Activated T-cell treated with anti-CD3 and anti-CD28 coated beads, Interleukin-2, amount 50 U/mL, for 1 hour (primary cell): ENCODE data around the gene ASS1.
"Not testable (repeated sequence)": the region's sequence is repeated elsewhere in the genome, so short reads cannot be mapped to it uniquely, and the experiment has no call there.

ENCODE experiments used
- DNase-seq: peaks from one replicate; pipeline ENCODE4 v3.0.0-alpha.2; 2020

ASS1 gene

DNA sequence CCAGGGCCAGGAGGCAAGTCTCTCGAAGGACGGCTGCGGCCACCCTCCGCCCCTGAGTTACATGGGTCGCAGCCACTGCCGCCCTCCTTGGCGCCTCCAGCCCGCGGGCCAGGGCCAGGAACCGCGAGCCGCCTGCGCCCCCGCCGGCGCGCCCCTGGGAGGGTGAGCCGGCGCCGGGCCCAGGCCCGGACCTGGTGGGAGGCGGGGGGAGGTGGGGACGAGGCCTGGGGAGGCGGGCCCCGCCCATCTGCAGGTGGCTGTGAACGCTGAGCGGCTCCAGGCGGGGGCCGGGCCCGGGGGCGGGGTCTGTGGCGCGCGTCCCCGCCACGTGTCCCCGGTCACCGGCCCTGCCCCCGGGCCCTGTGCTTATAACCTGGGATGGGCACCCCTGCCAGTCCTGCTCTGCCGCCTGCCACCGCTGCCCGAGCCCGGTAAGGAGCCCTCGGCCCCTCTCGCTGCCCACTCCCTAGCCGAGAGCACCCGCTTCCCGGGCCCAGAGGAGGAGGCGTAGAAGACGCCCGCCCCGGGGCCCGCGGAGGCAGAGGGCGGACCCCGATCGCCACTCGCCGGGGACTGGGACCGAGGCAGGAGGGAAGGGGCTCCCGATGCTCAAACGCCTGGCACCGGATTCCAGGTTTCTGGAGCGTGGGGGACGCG is at the start of gene ASS1:
TSS of gene ASS1 (plus strand) at position 397 of the 657 bp plus-strand sequence. CDS start 7,268 bp downstream, outside the sequence.
- peak; percentile 45 for DNase-seq

DNA sequence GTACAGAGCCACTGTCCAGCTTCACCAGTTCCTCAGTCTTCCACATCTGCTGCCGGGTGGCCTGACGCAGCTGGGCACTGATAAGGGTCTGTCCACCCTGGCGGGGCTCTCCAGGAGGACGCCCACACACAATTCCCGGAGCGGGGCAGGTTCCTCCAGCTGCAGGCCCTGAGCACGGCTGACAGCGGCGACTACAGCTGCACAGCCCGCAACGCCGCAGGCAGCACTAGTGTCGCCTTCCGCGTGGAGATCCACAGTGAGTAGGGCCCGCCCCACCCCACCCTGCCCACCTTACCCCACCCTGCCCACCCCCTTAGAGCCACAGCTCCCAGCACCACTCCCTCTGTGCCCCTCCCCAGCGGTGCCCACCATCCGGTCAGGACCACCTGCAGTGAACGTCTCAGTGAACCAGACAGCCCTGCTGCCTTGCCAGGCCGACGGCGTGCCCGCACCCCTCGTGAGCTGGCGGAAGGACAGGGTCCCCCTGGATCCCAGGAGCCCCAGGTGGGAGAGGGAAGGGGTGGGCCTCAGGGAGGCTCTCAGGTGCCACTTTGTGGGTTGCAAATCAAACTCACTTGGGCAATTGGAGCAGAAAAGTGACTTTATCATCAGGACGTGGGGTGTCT is 48.8 kb upstream of the ASS1 start:
- DNase-seq, result no peak

DNA sequence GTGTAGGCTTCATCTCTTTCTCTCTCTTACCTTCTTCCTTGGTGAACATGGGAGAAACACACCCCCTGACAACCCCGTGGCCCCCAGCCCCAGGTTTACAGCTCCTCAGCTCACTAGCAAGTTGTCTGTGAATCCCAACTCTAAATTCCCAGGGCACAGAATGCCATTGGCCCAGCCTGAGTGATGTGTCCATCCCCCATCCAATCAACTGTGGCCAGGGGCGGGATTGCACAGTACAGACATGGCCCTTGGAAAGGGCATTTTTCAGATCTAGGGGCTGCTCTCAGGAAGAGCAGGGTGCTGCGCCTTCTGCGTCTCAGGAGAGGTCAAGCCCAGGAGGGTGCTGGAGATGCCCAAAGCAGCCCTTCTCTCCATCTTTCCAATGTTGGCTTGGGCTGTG is 48.2 kb upstream of the ASS1 start:
- no peak for DNase-seq

DNA sequence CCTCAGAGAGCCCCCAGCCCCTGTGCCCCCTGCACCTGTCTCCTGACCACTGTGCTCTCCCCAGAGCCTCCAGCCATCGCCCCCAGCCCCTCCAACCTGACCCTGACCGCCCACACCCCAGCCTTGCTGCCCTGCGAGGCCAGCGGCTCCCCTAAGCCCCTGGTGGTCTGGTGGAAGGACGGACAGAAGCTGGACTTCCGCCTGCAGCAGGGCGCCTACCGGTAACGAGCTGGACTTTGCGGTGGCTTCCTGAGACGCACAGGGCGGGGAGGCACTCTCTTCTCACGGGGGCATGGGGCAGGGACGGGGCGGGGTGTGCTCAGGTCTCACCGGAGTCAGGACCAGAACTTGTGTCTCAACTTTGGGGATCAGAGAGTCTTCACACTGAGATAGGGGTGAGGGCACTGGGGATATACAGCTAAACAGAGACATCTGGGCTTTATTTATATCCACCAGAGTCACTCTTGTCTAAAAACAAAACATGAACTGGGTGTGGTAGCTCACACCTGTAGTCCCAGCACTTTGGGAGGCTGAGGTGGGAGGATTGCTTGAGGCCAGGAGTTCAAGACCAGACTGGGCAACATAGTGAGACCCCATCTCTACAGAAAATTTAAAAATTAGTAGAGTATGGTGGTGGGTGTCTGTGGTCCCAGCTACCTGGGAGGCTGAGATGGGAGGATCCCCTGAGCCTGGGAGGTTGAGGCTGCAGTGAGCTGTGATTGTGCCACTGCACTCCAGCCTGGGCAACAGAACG is 46.1 kb upstream of the ASS1 start:
- no peak for DNase-seq

DNA sequence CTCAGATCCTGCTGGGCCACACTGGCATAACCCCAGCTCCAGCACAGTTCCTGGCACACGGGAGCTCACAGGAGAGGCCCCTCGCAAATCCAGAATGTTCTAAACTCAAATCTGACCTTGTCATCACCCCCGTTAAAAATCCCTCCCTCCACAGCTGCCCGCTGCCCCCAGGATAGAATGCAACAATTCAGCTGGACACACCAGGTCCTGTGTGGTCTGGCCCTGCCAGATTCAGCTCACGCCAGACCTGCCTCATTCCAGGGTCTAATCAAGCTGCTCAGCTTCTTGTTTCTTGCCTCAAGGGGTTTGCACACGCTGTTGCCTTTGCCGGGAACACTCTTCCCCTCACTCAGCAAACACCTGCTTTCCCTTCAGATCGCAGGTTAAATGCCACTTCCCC is 45.0 kb upstream of the ASS1 start:
- DNase-seq, result no peak

DNA sequence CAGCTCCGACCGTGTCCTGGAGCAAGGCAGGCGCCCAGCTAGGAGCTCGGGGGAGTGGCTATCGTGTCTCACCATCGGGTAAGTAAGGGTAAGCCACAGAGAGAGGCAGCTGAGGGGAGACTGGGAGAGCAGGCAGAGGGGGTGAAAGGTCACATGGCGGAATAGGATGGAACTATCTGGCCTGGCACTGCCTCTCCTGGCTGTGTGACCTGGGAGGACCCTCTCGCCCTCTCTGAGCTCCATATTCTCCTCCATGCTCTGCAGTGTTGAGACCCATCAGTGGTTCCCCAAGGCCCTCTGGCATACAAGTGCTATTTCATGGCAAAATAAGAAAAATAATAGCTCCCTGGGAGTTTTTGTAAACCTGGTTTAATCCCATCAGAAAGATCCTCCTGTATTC is 43.9 kb upstream of the ASS1 start:
- DNase-seq, result no peak

DNA sequence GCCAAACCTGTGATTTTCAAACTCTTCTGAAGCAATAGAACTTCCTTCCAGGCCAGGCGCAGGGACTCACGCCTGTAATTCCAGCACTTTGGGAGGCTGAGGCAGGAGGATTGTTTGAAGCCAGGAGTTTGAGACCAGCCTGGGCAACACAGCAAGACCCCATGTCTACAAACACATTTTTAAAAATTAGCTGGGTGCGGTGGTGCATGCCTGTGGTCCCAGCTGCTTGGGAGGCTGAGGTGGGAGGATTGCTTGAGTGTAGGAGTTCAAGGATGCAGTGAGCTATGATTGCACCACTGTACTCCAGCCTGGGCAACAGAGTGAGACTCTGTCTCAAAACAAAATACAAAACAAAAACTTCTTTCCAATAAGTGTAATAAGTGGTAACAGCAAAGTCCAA is 43.0 kb upstream of the ASS1 start:
- DNase-seq, result not testable (repeated sequence)

DNA sequence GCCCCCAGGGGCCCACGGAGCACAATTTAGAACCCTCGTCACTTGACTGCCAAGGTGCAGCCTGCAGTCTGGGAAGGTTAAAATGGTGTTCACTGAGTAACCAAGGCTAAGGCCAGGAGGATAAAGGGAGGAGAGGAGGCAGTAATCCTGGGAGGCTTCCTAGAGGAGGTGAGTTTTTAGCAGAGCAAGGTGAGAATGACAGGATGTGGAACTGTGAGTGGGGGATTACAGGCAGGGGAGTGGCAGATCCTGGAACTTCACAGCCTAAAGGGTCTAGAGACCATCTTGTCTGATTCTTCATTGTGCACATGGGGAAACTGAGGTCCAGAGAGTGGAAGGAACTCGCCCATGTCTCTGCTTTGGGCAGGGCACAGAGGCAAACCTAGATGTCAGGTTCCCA is 42.5 kb upstream of the ASS1 start:
- DNase-seq, result no peak

DNA sequence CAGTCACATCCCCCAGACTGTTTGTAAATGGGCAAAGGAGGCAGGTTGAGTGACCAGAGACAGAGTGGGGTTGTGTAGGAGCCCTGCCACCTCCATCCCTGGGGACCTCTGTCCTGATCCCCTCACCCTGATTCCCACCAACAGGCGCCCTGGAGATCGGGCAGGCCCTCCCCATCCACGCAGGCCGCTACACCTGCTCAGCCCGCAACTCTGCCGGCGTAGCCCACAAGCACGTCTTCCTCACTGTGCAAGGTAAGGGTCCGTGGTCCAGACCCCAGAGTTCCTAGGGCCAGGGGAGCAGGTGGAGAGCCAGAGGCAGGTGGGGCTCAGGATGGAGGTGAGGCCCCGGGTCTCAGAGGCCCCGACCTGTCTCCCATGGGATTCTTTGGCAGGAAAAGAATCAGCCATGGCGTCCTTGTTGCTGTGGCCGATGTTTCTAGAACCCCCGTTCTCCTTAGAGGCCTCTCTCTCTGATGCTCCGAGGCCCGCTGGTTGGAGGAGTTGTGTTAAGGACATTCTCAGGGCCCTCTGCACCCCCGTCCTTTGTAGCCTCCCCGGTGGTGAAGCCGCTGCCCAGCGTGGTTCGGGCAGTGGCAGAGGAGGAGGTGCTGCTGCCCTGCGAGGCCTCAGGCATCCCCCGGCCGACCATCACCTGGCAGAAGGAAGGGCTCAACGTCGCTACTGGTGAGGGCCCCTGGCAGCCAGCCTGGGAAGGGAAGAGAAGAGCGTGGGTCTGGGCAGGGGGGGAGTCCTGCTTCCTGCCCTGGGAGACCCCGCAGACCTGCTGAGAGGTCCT is 41.9 kb upstream of the ASS1 start:
- no peak for DNase-seq

DNA sequence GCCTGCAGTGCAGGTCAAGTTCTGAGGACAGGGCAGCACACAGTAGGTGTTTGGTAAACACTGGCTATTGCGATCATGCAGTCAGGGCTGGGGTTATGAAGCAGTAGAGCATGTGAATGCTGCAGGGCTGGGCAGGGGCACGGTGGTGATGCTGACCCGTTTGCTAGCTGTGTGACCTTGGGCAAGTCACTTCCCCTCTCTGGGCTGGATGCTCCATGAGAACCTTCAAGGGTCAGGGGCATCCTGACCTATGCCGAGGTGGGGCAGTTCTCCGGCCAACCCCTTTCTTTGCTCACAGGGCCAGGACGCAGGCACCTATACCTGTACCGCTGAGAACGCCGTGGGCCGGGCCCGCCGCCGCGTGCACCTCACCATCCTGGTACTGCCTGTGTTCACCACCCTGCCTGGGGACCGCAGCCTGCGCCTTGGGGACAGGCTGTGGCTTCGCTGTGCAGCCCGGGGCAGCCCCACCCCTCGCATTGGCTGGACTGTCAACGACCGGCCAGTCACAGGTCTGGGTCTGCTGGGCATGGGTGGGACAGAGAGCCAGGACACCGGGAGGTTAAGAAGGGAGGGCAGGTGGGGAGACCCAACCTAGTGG is 39.0 kb upstream of the ASS1 start:
- no peak for DNase-seq

DNA sequence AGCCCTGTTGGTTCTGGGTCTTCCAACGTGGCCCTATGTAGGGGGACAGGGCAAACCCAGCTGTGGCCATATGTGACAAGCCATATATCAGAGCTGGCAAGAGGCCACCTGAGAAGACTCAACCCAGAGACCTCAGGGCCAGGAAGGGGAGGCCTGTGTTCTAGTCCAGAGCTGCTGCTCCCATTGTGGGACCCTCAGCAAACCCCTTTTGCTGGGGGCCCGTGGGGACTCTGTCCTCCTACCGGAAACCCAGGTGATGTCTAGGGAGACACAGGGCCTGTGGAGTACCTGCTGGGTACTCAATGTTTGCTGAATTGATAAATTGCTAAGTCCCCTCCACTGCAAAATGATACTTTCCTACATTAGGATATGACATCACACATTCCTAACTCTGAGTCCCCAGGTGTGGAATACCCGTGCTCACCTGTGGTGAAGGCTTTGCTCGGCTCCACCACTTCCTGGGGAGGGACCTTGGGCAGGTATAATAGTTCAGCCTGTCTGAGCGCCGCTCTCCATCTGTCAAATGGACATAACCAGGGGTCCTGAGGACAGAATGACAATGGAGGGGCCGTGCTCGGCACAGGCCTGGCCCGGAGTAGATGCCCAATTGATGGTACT is 38.4 kb upstream of the ASS1 start:
- no peak for DNase-seq

DNA sequence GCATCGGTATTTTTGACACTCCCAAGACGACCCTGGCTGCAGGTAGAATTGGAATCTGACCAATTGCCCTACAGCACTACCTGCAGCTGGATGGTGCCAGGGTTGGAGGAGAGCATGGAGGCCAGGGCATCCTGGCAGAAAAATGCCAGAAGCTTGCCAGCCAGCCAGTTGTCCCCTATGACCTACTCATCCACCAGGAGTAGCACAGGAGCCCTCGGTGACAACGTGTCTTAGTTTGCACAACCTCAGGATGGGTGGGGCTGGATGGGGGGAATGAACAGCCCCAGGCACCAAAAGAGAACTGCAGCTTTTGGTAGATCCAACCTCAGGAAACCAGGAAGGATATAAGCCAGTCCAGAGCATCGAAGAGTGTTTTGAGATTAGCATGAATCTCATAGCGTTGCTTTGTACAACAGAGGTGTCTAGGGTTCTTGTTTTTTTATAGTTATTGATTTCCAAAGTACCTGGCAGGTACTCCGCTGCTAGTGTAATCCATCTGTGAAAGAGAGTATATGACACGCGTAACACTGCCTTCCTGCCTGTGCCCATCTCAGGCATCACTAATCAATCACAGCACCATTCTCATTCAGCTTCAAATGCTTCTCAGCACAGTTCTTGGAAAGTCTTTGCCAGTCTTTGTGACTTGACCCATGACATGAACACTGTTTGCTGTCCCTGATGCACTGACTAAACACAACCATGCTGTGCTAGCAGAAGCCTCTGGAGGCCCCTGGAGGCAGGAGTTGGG is 36.7 kb upstream of the ASS1 start:
- no peak for DNase-seq

DNA sequence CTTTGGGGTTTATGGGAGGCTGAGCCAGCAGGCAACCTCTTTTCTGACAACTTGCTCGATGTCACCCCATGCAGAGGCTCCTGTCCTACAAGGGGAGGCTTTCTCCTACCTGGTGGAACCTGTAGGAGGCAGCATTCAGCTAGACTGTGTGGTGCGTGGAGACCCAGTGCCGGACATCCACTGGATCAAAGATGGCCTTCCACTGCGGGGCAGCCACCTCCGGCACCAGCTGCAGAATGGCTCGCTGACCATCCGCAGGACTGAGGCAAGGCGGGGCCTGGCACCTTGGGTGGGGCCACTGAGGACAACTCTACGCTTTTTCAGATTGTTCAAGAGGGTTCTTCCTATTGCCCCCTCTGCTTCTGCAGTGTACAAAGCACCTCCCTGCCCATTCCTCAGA is 36.1 kb upstream of the ASS1 start:
- no peak for DNase-seq

DNA sequence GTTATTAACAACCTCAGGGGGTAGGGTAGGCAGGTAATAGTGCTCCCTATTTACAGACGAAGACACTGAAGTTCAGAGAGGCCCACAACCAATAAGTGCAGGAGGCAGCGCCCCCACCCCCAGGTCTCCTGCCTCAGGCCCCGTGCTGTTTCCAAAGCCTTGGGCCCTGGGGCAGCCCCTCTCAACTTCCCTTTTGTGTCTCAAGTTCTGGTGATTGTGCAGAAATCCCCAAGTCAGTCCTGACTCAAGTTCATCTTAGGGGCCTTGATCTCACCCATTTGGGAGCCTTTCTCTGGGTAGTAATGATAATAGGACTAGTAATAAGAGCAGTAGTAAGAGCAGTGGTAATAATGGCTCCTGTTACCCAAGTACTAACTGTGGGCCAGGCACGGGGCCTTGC is 35.5 kb upstream of the ASS1 start:
- DNase-seq, result no peak

DNA sequence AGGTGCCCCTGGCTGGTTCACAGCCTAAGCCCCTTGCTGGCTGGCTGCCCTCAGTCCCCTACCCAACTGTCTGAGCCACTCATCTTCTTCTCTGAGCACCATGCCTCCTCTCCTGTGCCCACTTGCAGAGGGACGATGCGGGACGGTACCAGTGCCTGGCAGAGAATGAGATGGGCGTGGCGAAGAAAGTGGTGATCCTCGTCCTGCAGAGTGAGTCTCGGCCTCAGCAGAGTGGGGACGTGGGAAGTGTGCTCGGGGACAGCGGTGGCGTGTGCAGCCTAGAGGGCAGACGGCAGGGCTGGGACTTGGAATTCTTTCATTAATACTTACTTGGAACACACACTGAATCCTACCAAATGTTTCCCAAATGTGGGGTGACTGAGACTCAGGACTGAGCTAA is 34.3 kb upstream of the ASS1 start:
- DNase-seq, result no peak

DNA sequence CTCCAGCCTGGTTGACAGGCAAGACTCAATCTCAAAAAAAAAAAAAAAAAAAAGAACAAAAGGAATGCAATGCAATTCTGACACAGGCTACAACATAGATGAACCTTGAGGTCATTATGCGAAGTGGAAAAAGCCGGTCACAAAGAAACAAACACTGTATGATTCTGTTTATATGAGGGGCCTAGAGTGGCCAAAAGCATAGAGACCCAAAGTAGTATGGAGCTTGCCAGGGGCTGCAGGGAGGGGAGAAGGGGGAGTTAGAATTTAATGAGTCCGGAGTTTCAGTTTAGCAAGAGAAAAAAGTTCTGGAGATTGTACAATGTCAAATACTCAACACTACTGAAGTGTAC is 33.2 kb upstream of the ASS1 start:
- DNase-seq, result no peak

DNA sequence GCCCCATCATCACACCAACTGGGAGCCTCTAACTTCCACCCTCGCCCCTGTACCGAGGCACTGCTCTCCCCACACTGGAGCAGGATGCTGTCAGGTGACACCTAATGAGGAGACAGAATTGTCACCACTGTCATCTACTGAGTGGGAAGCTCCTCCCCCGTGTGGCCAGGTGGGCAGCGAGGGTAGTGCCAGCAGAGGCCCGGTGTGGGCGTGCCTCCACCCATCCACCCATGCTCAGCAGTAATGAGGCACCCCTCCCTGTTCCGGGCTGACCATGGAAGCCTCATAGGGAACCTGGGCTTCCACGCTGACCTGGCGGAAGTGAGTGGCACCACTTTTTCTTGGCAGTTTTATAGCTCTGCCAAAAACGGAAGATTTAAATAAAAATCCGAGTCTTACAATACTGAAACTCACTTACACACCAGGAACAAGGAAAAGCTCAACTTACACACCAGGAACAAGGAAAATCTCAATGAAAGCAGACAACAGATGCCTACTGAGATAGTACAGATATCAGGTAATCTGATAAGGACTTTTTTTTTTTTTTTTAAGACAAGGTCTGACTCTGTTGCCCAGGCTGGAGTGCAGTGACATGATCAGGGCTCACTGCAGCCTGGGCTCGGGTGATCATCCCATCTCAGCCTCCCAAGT is 30.6 kb upstream of the ASS1 start:
- no peak for DNase-seq

DNA sequence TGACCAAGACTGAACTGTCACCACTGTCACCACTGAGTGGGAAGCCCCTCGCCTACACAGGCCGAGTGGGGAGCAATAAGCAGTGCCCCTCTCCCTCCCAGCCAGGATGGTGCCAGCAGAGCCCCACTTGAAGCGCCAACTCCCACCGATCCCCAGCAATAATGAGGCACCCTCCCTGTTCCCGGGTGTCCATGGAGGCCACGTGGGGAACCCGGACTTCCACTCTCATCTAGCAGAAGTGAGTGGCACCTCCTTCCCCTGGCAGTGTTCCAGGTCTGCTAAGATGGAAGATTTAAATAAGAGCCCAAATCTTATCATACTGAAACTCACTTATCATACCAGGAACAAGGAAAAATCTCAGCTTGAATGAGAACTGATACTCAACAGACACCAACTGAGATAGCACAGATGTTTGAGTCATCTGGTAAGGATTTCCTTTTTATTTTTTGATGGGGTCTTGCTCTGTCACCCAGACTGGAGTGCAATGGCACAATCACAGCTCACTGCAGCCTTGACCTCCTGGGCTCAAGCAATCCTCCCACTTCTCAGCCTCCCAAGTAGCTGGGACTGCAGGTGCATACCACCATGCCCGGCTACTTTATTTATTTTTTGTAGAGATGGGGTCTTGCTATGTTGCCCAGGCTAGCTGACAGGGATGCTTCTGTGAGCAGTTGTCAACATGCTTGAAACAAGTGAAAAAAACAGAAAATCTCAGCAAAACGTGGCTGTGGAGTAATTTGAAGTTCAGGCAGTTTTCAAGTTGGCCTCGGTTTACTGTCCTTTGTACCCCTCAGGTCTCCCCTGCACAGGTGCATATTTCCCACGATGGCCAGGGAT is 29.6 kb upstream of the ASS1 start:
- DNase-seq, result no peak

DNA sequence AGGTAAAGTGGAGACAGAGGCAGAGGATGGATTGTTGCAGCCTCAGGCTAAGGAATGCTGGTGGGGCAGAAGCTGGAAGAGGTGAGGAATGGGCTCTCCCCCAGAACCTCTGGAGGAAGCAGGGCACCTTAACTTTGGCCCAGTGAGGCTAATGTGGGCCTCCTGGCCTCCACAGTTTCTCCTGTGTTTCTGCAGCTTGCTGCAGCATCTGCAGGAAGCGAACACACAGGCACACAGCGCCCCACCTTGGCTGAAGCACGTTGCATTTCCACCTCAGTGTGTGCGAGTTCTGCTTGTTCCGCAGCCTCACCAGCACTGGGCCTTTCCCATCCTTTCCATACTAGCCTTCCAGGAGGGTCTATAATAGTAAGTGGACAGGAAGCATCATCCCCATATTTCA is 27.2 kb upstream of the ASS1 start:
- no peak for DNase-seq

DNA sequence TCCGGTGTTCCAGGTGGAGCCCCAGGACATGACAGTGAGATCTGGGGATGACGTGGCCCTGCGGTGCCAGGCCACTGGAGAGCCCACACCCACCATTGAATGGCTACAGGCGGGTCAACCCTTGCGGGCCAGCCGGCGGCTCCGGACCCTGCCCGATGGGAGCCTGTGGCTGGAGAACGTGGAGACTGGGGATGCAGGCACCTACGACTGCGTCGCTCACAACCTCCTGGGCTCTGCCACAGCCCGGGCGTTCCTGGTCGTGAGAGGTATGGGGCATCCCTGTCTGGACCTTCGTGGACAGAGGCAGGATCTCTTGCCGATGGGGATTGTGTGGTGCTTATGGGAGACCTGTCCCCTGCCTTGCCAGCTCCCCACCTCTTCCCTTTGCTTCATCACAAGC is 26.0 kb upstream of the ASS1 start:
- no peak for DNase-seq
